Transverse colon (tissue), 3 donors: ENCODE data around the gene UNC80.

Experiments used
- EP300 ChIP-seq: sonication (generic); formaldehyde crosslinking; IDR thresholded peaks from one replicate; pipeline ENCODE4 v1.6.1; 2017; ENCODE audit warnings: antibody characterized with exemption, low read depth
- TF ChIP-seq, protein P1 (sequence below), 5 experiments: fragments of 200-600 bp in 3 of 5; fragments of 450-650 bp in 2 of 5; sonication (generic) in 3 of 5; IDR thresholded peaks; 1 replicate in 2 of 5; 2 replicates in 3 of 5; pipeline ENCODE4 v1.5.1; 2016 to 2017; ENCODE audit warnings: antibody characterized with exemption in 5 of 5, inconsistent platforms in 3 of 5, mild to moderate bottlenecking in 2 of 5, moderate library complexity in 1 of 5

DNA sequence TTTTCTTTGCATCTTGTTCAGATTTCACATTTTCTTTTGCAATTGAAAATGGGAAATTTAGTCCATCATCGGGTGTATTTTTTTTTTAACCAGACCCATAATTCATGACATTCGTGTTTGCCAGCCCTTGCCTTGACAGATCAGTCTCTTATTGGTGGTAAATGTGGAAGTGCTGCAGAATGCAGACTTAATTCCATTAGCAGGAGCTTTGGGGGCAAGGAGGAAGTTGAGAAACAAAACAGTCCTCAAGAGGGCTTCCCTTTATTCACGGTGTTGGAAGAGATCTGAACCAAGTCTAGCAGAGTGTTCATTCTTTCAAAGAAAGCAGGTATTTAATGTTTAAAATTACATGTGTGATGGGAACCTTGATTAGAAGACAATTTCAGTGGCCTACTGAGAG lies 214.2 kb downstream of the UNC80 start:
- TF ChIP-seq, protein P1, sequence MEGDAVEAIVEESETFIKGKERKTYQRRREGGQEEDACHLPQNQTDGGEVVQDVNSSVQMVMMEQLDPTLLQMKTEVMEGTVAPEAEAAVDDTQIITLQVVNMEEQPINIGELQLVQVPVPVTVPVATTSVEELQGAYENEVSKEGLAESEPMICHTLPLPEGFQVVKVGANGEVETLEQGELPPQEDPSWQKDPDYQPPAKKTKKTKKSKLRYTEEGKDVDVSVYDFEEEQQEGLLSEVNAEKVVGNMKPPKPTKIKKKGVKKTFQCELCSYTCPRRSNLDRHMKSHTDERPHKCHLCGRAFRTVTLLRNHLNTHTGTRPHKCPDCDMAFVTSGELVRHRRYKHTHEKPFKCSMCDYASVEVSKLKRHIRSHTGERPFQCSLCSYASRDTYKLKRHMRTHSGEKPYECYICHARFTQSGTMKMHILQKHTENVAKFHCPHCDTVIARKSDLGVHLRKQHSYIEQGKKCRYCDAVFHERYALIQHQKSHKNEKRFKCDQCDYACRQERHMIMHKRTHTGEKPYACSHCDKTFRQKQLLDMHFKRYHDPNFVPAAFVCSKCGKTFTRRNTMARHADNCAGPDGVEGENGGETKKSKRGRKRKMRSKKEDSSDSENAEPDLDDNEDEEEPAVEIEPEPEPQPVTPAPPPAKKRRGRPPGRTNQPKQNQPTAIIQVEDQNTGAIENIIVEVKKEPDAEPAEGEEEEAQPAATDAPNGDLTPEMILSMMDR (IDR thresholded peaks at IDR 0.05): no peak
- no peak for TF ChIP-seq EP300
